Natural killer cell treated with Interleukin-12 subunit alpha and Interleukin-12 subunit beta and Interleukin-15 and Interleukin-18, amount 100 ng/mL, for 72 hours (primary cell): Measurements from ENCODE around the gene JAG2. TPM values are rescaled to one million over a fixed set of nuclear protein-coding genes. Genes with fewer than 3 reads are reported as not detected.

Experiments used
- ATAC-seq, 2 donors: fragments of 150-1000 bp; cut with Tn5 transposase in 1 of 2; sonication (Bioruptor Pico), chemical (Tn5 transposase) in 1 of 2; 2 replicates each; pipeline ENCODE4 v1.10.0; 2021
- DNase-seq: peaks from one replicate; pipeline ENCODE4 v3.0.0; 2022; ENCODE audit warnings: low spot score
- H3K27ac Mint-ChIP-seq, 2 donors: 1 replicate in 1 of 2; 2 replicates in 1 of 2; pipeline ENCODE4 v1.8.0; 2022; ENCODE audit warnings: mixed read lengths in 2 of 2, mild to moderate bottlenecking in 1 of 2, moderate library complexity in 1 of 2
- H3K27me3 Mint-ChIP-seq, 2 donors: 1 replicate in 1 of 2; 2 replicates in 1 of 2; pipeline ENCODE4 v1.8.0; 2022; ENCODE audit warnings: mixed read lengths in 2 of 2
- H3K36me3 Mint-ChIP-seq: one replicate; pipeline ENCODE4 v1.8.0; 2022; ENCODE audit warnings: mixed read lengths
- H3K4me1 Mint-ChIP-seq, 2 donors: 1 replicate in 1 of 2; 2 replicates in 1 of 2; pipeline ENCODE4 v1.8.0; 2022; ENCODE audit warnings: low read depth in 2 of 2, mixed read lengths in 2 of 2, mild to moderate bottlenecking in 1 of 2
- H3K4me3 Mint-ChIP-seq: one replicate; pipeline ENCODE4 v1.8.0; 2022; ENCODE audit warnings: mixed read lengths
- H3K9me3 Mint-ChIP-seq: 2 replicates; pipeline ENCODE4 v1.8.0; 2022; ENCODE audit warnings: mixed read lengths
- total RNA-seq, 2 donors: library from RNA; stranded (reverse); gene quantifications; one replicate each; pipeline ENCODE4 v1.2.3, GENCODE V29; 2022

JAG2 gene
- total RNA-seq, 2 donors from 2014 or later: 5.9 to 7.1 TPM

DNA sequence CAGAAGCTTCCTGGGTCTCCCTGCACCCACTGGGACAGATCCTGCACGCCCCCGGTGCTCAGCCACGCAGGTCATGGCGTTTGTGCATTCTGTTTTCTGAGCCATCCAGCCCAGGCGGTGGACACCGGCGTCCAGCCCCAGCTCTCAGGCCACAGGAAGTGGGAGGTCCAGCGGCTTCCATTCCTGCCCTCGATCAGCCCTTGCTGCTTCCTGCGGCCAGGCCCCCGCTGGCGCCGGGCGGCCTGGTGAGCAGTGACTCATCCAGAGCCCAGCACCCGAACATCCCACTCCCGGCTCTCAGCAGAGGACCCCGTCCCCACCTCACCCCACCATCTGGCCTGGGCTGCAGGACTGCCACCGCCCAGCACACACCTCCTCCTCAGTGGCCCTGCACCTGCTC, 30.5 kb upstream of the JAG2 start:
- Mint-ChIP-seq H3K9me3 (no peaks in the 10 kb centered on the region), H3K27ac (no peak overlapping the region), H3K4me1 (peaks cover 6 to 24% of the 10 kb centered on the region in 2 donors), H3K4me3 (no peak overlapping the region), H3K27me3 (peaks cover 21 to 27% of the 10 kb centered on the region in 2 donors), H3K36me3 (no peaks in the 10 kb centered on the region)
- DNase-seq (no peak), ATAC-seq (no peak)

GRCh38 chr14:105198588-105198987, 30.0 kb upstream of the JAG2 start:
- Mint-ChIP-seq H3K4me3 (no peak overlapping the region), H3K4me1 (peaks cover 6 to 24% of the 10 kb centered on the region in 2 donors), H3K27me3 (peaks cover 23 to 29% of the 10 kb centered on the region in 2 donors), H3K9me3 (no peaks in the 10 kb centered on the region), H3K27ac (no peak overlapping the region), H3K36me3 (no peaks in the 10 kb centered on the region)
- ATAC-seq: no peak
- DNase-seq: no peak

- ATAC-seq (no peak), DNase-seq (no peak)
- Mint-ChIP-seq H3K9me3 (no peaks in the 10 kb centered on the region), H3K4me1 (peaks cover 6 to 24% of the 10 kb centered on the region in 2 donors), H3K36me3 (no peaks in the 10 kb centered on the region), H3K27me3 (peaks cover 23 to 29% of the 10 kb centered on the region in 2 donors), H3K27ac (no peak overlapping the region), H3K4me3 (no peak overlapping the region)
Observed at GRCh38 chr14:105197211-105197641, 28.6 kb upstream of the JAG2 start.

DNA sequence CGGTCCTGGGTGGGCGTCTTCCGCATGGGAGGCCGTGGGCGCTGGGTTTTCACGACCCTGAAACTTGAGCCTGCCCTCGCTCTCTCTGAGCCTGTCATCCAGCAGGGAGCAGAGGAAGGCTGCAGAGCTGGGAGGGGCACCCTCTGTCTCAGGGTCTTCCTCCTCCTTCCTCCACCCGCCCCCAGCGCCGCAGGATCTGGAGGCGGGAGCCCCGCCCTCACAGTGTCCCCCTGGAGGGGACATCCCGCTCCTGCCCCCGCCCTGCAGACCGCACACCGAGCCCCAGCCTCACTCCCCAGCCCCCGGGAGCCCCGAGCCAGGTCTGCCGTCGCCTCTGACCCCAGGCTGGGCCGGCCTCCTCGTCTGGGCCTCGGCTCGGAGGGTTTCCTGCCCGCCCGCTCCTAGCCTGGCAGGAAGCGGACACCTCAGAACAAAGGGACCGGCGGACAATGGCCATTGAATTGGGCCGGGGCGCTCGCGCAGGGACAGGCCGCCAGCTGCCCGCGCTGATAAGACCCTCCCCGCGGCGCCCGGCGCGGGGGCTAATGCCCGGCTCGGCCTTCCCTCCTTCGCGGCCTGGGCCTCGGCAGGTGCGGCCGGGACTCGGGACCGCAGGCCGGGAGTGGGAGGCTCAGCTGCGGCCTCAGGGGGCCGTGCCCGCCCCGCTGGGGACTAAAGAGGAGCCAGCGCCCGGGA, 27.8 kb upstream of the JAG2 start:
- no peak overlapping the region for H3K4me3 Mint-ChIP-seq
- ATAC-seq: no peak
- H3K9me3 Mint-ChIP-seq: no peaks in the 10 kb centered on the region
- no peaks in the 10 kb centered on the region for H3K36me3 Mint-ChIP-seq
- DNase-seq: no peak
- H3K4me1 Mint-ChIP-seq: peaks cover 6 to 24% of the 10 kb centered on the region in 2 donors
- H3K27me3 Mint-ChIP-seq: peaks cover 23 to 27% of the 10 kb centered on the region in 2 donors
- H3K27ac Mint-ChIP-seq: no peak overlapping the region

DNA sequence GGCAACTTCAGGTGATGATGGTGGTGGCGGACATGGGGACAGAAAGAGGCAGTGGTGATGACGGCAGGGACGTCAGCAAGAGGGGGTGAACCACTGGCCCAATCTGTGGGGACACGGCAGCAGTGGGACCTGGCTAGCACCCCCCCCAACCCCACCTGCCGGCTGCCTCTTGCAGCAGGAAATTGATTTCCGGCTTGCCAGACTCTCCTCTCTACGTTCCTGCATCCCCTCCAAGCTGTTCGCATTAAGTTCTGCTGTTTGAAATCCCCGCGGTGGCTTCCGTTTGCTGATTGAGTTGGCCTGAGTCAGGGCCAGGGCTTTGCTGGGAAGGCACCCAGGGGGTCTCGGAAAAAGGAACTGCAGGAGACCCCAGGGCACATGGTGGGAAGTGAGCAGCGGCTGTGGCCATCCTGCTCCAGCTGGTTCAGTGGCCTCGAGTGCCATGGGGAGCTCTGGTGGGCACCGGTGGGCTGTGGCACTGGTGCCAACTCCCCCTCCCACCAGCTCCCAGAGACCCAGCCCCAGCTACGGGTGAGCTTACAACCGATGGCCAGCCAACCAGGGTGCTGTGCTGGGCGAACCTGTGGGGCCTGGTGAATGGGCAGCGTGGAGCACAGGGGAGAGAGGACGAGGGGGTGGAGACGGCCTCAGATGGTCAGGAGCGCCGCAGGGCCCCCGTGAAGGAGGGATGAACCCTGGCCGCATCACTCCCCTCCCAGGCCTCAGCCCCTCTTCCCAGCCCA, 27.1 kb upstream of the JAG2 start:
- peak overlapping the region; percentile 15 for H3K4me3 Mint-ChIP-seq
- H3K4me1 Mint-ChIP-seq: peaks cover 6 to 24% of the 10 kb centered on the region in 2 donors
- no peaks in the 10 kb centered on the region for H3K9me3 Mint-ChIP-seq
- peaks cover 23 to 27% of the 10 kb centered on the region in 2 donors for H3K27me3 Mint-ChIP-seq
- no peak overlapping the region for H3K27ac Mint-ChIP-seq
- DNase-seq: no peak
- H3K36me3 Mint-ChIP-seq: no peaks in the 10 kb centered on the region
- ATAC-seq: no peak

DNA sequence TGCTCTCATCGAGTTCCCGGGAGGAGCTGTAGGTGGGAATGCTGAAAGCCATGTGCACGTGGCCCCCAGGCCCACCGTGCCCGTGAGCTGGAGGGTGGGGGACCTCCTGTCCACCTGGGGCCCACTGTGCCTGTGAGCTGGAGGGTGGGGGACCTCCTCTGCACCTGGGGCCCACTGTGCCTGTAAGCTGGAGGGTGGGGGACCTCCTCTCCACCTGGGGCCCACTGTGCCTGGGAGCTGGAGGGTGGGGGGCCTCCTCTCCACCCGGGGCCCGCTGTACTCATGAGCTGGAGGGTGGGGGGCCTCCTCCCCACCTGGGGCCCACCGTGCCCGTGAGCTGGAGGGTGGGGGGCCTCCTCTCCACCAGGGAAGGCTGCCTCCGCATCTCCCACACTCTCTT, 26.5 kb upstream of the JAG2 start:
- no peak overlapping the region for H3K4me3 Mint-ChIP-seq
- no peak for DNase-seq
- no peak for ATAC-seq
- peaks cover 23 to 27% of the 10 kb centered on the region in 2 donors for H3K27me3 Mint-ChIP-seq
- no peaks in the 10 kb centered on the region for H3K36me3 Mint-ChIP-seq
- H3K9me3 Mint-ChIP-seq: no peaks in the 10 kb centered on the region
- H3K27ac Mint-ChIP-seq: no peak overlapping the region
- H3K4me1 Mint-ChIP-seq: peaks cover 6 to 24% of the 10 kb centered on the region in 2 donors

GRCh38 chr14:105193916-105194782, 25.6 kb upstream of the JAG2 start:
- Mint-ChIP-seq H3K27me3 (peaks cover 16 to 24% of the 10 kb centered on the region in 2 donors), H3K4me1 (peaks cover 6 to 19% of the 10 kb centered on the region in 2 donors), H3K36me3 (no peaks in the 10 kb centered on the region), H3K9me3 (no peaks in the 10 kb centered on the region), H3K27ac (peak overlapping the region in 1 of 2 donors; percentile 78), H3K4me3 (peak overlapping the region; percentile 38)
- ATAC-seq (no peak), DNase-seq (no peak)

GRCh38 chr14:105192866-105193731, 24.5 kb upstream of the JAG2 start:
- DNase-seq: no peak
- no peaks in the 10 kb centered on the region for H3K9me3 Mint-ChIP-seq
- no peak overlapping the region for H3K27ac Mint-ChIP-seq
- no peak overlapping the region for H3K4me3 Mint-ChIP-seq
- ATAC-seq: peak; percentile 16 to 45
- H3K36me3 Mint-ChIP-seq: no peaks in the 10 kb centered on the region
- peaks cover 9 to 22% of the 10 kb centered on the region in 2 donors for H3K27me3 Mint-ChIP-seq
- peaks cover 6 to 13% of the 10 kb centered on the region in 2 donors for H3K4me1 Mint-ChIP-seq

- DNase-seq (no peak), ATAC-seq (peak in 1 of 2 donors; percentile 47)
- no peaks in the 10 kb centered on the region for H3K9me3 Mint-ChIP-seq
- no peaks in the 10 kb centered on the region for H3K36me3 Mint-ChIP-seq
- peaks cover 0 to 8% of the 10 kb centered on the region in 2 donors for H3K27me3 Mint-ChIP-seq
- H3K4me3 Mint-ChIP-seq: no peak overlapping the region
- H3K27ac Mint-ChIP-seq: no peak overlapping the region
- H3K4me1 Mint-ChIP-seq: no peaks in the 10 kb centered on the region
Observed at GRCh38 chr14:105187935-105188524, 19.5 kb upstream of the JAG2 start.

DNA sequence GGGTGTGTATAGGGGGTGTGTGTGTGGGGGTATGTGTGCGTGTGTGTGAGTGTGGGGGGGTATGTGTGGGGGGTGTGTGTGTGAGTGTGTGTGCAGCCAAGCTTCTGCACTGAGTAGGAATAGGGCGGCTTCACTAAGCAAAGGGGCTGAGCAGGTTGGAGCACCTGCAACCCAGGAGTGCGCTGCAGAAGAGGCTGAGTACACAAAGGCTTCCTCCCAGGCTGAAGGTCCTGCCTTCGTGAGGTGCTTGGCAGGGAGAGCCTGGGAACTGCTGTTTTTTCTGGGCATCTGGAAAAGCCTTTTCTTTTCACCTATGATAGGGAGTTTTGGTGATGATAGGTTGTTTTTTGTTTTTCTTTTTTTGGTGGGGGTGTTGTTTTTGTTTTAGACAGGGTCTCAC, 18.5 kb upstream of the JAG2 start:
- H3K9me3 Mint-ChIP-seq: no peaks in the 10 kb centered on the region
- H3K36me3 Mint-ChIP-seq: no peaks in the 10 kb centered on the region
- no peak for DNase-seq
- H3K4me3 Mint-ChIP-seq: no peak overlapping the region
- no peak for ATAC-seq
- H3K27me3 Mint-ChIP-seq: peaks cover 0 to 8% of the 10 kb centered on the region in 2 donors
- H3K27ac Mint-ChIP-seq: no peak overlapping the region
- no peaks in the 10 kb centered on the region for H3K4me1 Mint-ChIP-seq

GRCh38 chr14:105185973-105186372, 17.4 kb upstream of the JAG2 start:
- no peak overlapping the region for H3K4me3 Mint-ChIP-seq
- no peaks in the 10 kb centered on the region for H3K9me3 Mint-ChIP-seq
- no peak for DNase-seq
- H3K4me1 Mint-ChIP-seq: no peaks in the 10 kb centered on the region
- no peak for ATAC-seq
- H3K27me3 Mint-ChIP-seq: peaks cover 0 to 8% of the 10 kb centered on the region in 2 donors
- no peak overlapping the region for H3K27ac Mint-ChIP-seq
- no peaks in the 10 kb centered on the region for H3K36me3 Mint-ChIP-seq

GRCh38 chr14:105185001-105185400, 16.4 kb upstream of the JAG2 start:
- H3K27ac Mint-ChIP-seq: no peak overlapping the region
- DNase-seq (no peak), ATAC-seq (no peak)
- H3K27me3 Mint-ChIP-seq: peaks cover 0 to 8% of the 10 kb centered on the region in 2 donors
- H3K9me3 Mint-ChIP-seq: no peaks in the 10 kb centered on the region
- no peak overlapping the region for H3K4me3 Mint-ChIP-seq
- H3K4me1 Mint-ChIP-seq: no peaks in the 10 kb centered on the region
- H3K36me3 Mint-ChIP-seq: no peaks in the 10 kb centered on the region
